DMS 273 (cell line): ENCODE measurements around the gene DENND2C.
A peak's percentile ranks its signal among the peaks of the same experiment; 100 is the strongest.

ENCODE experiments used
- DNase-seq: peaks from one replicate; lab custom pipeline; 2025; ENCODE audit not compliant: unreplicated experiment; lab: John Stamatoyannopoulos, UW

DENND2C gene

GRCh38 chr1:114688526-114688925 is 18.7 kb upstream of the DENND2C start:
- no peak for DNase-seq

- no peak for DNase-seq
Measured at GRCh38 chr1:114685851-114686250, 16.0 kb upstream of the DENND2C start.

GRCh38 chr1:114677691-114678090 is 7.8 kb upstream of the DENND2C start:
- DNase-seq = no peak

GRCh38 chr1:114676115-114676514 is 6.3 kb upstream of the DENND2C start:
- no peak for DNase-seq

GRCh38 chr1:114671939-114672275 is 2.1 kb upstream of the DENND2C start:
- DNase-seq = no peak

GRCh38 chr1:114671011-114671938 is 1.4 kb upstream of the DENND2C start:
- peak; percentile 36 for DNase-seq

- DNase-seq = peak; percentile 93
Measured at GRCh38 chr1:114670083-114671010, 498 bp upstream of the DENND2C start.

GRCh38 chr1:114668784-114669561 is 876 bp downstream of the DENND2C start:
- peak; percentile 35 for DNase-seq

GRCh38 chr1:114668373-114668772 is 1.5 kb downstream of the DENND2C start:
- DNase-seq = no peak

GRCh38 chr1:114666954-114667353 is 2.9 kb downstream of the DENND2C start:
- no peak for DNase-seq

- no peak for DNase-seq
Measured at GRCh38 chr1:114660238-114660637, 9.6 kb downstream of the DENND2C start.

GRCh38 chr1:114651893-114652292 is 18.0 kb downstream of the DENND2C start:
- DNase-seq = no peak

GRCh38 chr1:114648503-114648902 is 21.3 kb downstream of the DENND2C start:
- no peak for DNase-seq

GRCh38 chr1:114641377-114641776 is 28.5 kb downstream of the DENND2C start:
- DNase-seq = no peak

GRCh38 chr1:114638910-114639309 is 30.9 kb downstream of the DENND2C start:
- no peak for DNase-seq

GRCh38 chr1:114632427-114632826 is 37.4 kb downstream of the DENND2C start:
- no peak for DNase-seq

GRCh38 chr1:114627107-114627506 is 42.7 kb downstream of the DENND2C start:
- DNase-seq = no peak

- DNase-seq = no peak
Measured at GRCh38 chr1:114623364-114623763, 46.5 kb downstream of the DENND2C start.

- peak; percentile 9 for DNase-seq
Measured at GRCh38 chr1:114620419-114620818, 49.4 kb downstream of the DENND2C start.

- no peak for DNase-seq
Measured at GRCh38 chr1:114618606-114619005, 51.2 kb downstream of the DENND2C start.
